Measurements from ENCODE around the gene IGFL4.

IGFL4 gene

GRCh38 chr19:46019270-46019669 lies 21.5 kb downstream of the IGFL4 start:
- DNase-seq = no peak

- no peak for DNase-seq
Observed at GRCh38 chr19:46018729-46019251, 22.0 kb downstream of the IGFL4 start.

DNA sequence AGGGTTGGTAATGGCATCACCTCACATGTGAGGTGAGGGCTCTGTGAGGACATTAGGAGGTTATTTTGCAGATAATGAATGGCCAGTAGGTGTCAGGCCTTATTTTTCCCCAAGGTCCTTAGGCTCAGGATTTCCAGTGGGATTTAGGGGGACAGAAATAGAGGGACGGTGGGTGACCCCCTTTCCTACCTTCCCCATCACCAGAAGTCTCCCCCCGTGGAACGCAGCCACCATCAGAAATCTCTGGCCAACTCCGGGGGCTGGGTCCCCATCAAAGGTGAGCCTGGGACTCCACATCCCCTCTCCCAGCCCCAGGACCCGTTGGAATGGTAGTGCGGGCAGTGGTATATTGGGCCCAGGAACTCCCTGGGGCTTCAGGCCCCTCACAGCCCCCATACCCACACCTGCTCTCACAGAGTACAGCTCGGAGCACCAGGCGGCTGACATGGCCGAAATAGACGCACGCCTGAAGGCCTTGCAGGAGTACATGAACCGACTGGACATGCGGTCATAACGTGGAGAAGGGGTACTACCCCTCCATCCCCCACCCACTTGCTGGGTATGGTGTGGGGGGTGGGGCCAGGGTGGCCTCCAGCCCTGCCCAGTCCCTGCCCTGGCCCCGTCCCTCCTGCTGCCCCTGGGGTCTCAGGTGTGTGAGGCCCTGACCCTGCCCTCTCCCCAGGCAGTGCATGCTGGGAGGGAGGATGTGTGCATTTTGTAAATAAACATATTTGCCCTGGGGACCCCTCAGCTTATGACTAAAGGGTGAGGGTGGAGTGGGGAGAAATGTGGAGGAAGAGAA lies 22.7 kb downstream of the IGFL4 start:
- no peak for DNase-seq

DNA sequence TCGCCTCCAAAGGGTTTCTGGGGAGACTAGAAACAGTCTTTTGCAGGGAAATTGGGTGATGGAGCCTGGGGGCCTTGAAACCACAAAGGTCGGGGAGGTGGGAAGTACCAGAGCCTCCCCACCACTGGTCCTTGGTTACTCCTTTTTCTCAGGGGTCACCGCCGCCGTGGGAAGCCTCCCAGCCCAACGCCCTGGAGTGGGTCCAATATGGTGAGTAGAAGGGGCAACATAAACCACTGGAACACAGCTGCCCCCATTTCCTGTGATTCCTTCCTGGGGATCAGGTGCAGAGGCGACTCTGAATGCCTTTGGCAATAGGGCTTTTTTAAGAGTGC lies 23.7 kb downstream of the IGFL4 start:
- no peak for DNase-seq

- DNase-seq = peak; percentile 71
Observed at GRCh38 chr19:46016426-46017094, 24.2 kb downstream of the IGFL4 start.

GRCh38 chr19:46015687-46016425 lies 24.9 kb downstream of the IGFL4 start:
- DNase-seq = no peak

- peak; percentile 22 for DNase-seq
Observed at GRCh38 chr19:46014941-46015686, 25.7 kb downstream of the IGFL4 start.

DNA sequence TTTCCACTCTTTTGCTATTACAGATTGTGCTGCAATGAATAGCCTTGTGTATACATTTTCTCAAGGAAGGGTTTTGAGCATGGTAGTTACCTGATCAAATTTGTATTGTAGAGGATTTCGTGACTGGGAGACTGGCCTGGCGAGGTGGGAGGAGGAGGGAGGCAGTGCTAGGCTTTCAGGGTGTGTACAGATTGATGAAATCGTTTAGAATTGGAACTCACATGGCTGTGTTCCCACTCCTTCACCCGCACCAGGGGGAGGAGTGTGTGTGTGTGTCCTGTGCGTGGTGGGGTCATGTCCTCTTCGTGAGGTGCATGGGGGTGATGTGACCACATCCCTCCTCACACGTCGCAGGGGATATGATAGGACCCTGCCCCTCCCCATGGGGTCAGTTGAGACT lies 26.3 kb downstream of the IGFL4 start:
- no peak for DNase-seq

DNA sequence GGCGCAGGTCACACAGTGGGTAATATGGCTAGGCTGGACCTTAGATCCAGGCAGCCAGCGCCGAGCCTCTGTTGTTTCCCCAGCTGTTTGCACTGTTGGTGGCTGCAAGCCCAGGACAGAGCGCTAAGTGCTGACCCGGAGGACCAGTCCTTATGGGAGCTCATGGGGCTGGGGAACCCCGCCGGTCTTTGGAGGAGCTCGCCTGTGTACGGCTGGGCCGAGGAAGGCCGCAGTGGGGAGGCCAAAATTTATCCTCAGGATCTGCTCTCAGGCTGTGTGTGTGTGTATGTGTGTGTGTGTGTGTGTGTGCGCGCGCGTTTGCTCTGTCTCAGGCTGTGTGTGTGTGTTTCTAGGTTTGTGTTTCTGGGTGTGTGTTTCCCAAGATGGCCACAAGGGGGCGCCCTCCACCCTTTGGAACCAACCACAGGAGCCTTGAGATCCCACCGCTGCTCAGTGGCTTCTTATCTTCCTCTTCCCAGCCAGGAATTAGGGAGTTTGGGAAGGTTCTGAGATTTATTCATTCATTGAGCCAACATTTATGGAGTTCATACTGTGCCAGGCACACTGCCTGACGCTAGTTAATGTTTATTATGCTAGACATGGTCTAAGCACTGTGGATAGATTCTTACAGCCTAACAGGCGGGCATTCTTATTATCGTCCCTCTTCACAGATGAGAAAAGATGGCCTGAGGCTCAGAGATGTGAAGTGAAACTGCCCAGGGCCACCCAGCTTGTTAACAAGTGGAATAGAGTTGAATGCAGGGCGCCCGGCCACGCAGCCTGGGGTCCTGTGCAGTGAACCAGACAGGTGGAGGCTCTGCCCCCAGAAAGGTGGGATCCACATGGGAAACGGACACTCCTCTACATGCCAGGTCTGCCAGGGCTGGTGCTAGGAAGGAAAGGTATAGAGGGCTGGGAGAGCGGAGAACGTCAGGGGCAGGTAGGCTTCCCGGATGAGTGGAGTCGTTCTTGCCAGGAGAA lies 31.0 kb downstream of the IGFL4 start:
- DNase-seq = peak; percentile 63

GRCh38 chr19:46006411-46006810 lies 34.4 kb downstream of the IGFL4 start:
- DNase-seq = no peak

- DNase-seq = no peak
Observed at GRCh38 chr19:46002678-46003275, 38.0 kb downstream of the IGFL4 start.

- DNase-seq = no peak
Observed at GRCh38 chr19:46000491-46001246, 40.1 kb downstream of the IGFL4 start.

DNA sequence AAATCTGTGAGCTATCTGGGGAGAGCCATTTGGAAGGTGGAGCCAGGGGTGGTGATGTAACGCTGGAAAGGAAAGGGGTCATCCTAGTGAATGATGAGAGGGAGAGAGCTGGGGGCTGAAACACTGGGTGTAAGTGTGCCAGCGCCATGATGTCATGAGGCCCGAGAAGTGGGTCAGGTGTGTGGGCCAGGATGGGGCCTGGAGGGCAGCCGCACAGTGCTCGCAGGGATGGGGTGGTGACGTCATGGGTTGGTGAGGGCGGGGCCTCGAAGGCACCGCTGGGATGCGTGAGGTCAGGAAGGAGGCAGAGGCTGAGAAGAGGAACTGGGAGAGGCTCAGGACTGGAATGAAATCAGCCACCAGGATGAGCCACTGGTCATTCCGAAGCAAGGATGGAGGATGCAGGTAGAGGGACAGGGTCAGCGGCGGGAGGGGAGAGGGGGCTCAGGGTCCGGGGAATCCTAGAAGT lies 41.1 kb downstream of the IGFL4 start:
- DNase-seq = peak; percentile 24

GRCh38 chr19:45998834-45999233 lies 42.0 kb downstream of the IGFL4 start:
- DNase-seq = no peak

- no peak for DNase-seq
Observed at GRCh38 chr19:45996933-45997332, 43.9 kb downstream of the IGFL4 start.

- DNase-seq = no peak
Observed at GRCh38 chr19:45995715-45996385, 45.0 kb downstream of the IGFL4 start.

DNA sequence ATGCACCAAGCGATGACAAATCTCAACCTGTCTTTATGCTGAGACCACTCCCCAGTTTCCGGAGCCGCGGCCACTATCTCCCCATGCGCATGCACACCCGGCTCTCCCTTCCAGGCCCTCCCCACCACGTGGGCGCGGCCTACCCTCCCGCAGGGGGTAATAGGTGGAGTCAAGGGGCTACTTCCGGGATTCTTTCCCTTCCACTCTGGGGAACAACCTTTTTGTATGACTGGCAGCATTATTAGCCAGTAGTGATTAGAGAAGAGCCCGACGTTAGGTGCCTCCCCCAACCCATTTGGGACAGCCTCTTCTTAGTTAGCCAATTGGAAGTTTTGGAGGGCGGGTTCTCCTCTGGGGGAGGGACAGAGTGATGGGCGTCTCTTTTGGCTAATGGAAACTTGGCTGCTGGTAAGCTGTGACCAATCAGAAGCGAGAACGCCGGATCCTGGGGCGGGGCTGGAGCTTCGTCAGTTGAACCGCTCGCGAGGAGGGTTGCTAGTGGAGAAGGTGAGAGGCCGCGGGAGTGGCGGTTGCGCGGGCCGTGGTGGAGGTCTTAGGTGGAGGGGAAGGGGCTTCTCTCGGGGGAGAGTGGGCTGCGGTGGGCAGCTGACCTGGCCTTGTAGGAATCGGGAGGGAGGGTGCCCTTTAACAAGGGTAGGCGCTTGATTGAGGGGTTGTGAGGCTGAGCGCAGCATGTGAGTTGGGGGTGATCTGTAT lies 45.6 kb downstream of the IGFL4 start, which contains the start of gene CCDC61:
CCDC61 (plus strand) TSS at position 470 of the 717 bp plus-strand sequence. CDS start 7,552 bp downstream, outside the sequence.
- DNase-seq = peak; percentile 100

GRCh38 chr19:45994456-45994997 lies 46.3 kb downstream of the IGFL4 start:
- no peak for DNase-seq

Measured in fibroblast of skin of back (primary cell).